ENCODE data around the gene CLTA.

CLTA gene

GRCh38 chr9:36161187-36161586 is 29.5 kb upstream of the CLTA start:
- no peak for DNase-seq

GRCh38 chr9:36162211-36162738 is 28.4 kb upstream of the CLTA start:
- Histone ChIP-seq H3K4me2 (ENCODE audit: low read length) (no peak overlapping the region), H3K23ac (ENCODE audit: low read length) (no peak overlapping the region), H2BK5ac (ENCODE audit: low read length) (peak overlapping the region; percentile 88), H3K36me3 (ENCODE audit: control insufficient read depth, insufficient read depth, low read length) (no peaks in the 10 kb centered on the region), H2BK15ac (replicated peaks; ENCODE audit: low read depth) (no peak overlapping the region), H2AK5ac (ENCODE audit: low read length) (peak overlapping the region; percentile 91), H4K5ac (ENCODE audit: low read length) (no peak overlapping the region), H3K4me3 (ENCODE audit: low read length) (no peak overlapping the region), H3K56ac (ENCODE audit: low read length) (peak overlapping the region; percentile 79), H3K27ac (ENCODE audit: low read depth, low read length) (peak overlapping the region; percentile 74), H3K79me2 (ENCODE audit: control insufficient read depth, insufficient read depth, low read length) (no peaks in the 10 kb centered on the region), H3K4ac (ENCODE audit: low read depth, low read length) (no peak overlapping the region), H3K18ac (ENCODE audit: low read length) (peak overlapping the region; percentile 60), H3K79me1 (ENCODE audit: low read length) (no peaks in the 10 kb centered on the region), H4K8ac (ENCODE audit: low read depth, low read length) (no peak overlapping the region), H3K4me1 (ENCODE audit: control insufficient read depth, low read depth, low read length) (peaks cover 18% of the 10 kb centered on the region), H3K9ac (ENCODE audit: low read length) (no peak overlapping the region), H2BK120ac (ENCODE audit: low read depth, low read length) (no peak overlapping the region), H3K27me3 (ENCODE audit: insufficient read depth, low read length, poor library complexity) (no peaks in the 10 kb centered on the region)
- DNase-seq = peak; percentile 45
- no CpG with 5 or more reads among the region's 17 CpGs for WGBS (ENCODE audit: extremely low coverage, insufficient coverage, low lambda C conversion rate)

More at GRCh38 chr9:36161187-36161586, 29.5 kb upstream of the CLTA start:
- Histone ChIP-seq H3K4me2 (ENCODE audit: low read length) (no peak overlapping the region), H3K56ac (ENCODE audit: low read length) (no peak overlapping the region), H2BK15ac (replicated peaks; ENCODE audit: low read depth) (no peak overlapping the region), H3K27me3 (ENCODE audit: insufficient read depth, low read length, poor library complexity) (no peaks in the 10 kb centered on the region), H3K4me3 (ENCODE audit: low read length) (no peak overlapping the region), H3K79me2 (ENCODE audit: control insufficient read depth, insufficient read depth, low read length) (no peaks in the 10 kb centered on the region), H3K9ac (ENCODE audit: low read length) (no peak overlapping the region), H4K8ac (ENCODE audit: low read depth, low read length) (no peak overlapping the region), H3K18ac (ENCODE audit: low read length) (no peak overlapping the region), H4K5ac (ENCODE audit: low read length) (no peak overlapping the region), H3K27ac (ENCODE audit: low read depth, low read length) (no peak overlapping the region), H2AK5ac (ENCODE audit: low read length) (no peak overlapping the region), H2BK5ac (ENCODE audit: low read length) (no peak overlapping the region), H3K4ac (ENCODE audit: low read depth, low read length) (no peak overlapping the region), H3K79me1 (ENCODE audit: low read length) (no peaks in the 10 kb centered on the region), H3K23ac (ENCODE audit: low read length) (no peak overlapping the region), H3K36me3 (ENCODE audit: control insufficient read depth, insufficient read depth, low read length) (no peaks in the 10 kb centered on the region), H2BK120ac (ENCODE audit: low read depth, low read length) (no peak overlapping the region), H3K4me1 (ENCODE audit: control insufficient read depth, low read depth, low read length) (peaks cover 18% of the 10 kb centered on the region)
- WGBS (ENCODE audit: extremely low coverage, insufficient coverage, low lambda C conversion rate) = no CpG with 5 or more reads among the region's 2 CpGs

GRCh38 chr9:36163049-36163785 is 27.5 kb upstream of the CLTA start:
- Histone ChIP-seq H3K56ac (ENCODE audit: low read length) (peak overlapping the region; percentile 63), H3K18ac (ENCODE audit: low read length) (peak overlapping the region; percentile 82), H3K4ac (ENCODE audit: low read depth, low read length) (peak overlapping the region; percentile 63), H3K79me1 (ENCODE audit: low read length) (no peaks in the 10 kb centered on the region), H3K36me3 (ENCODE audit: control insufficient read depth, insufficient read depth, low read length) (no peaks in the 10 kb centered on the region), H3K9ac (ENCODE audit: low read length) (no peak overlapping the region), H2AK5ac (ENCODE audit: low read length) (no peak overlapping the region), H3K27me3 (ENCODE audit: insufficient read depth, low read length, poor library complexity) (no peaks in the 10 kb centered on the region), H4K5ac (ENCODE audit: low read length) (no peak overlapping the region), H4K8ac (ENCODE audit: low read depth, low read length) (no peak overlapping the region), H2BK15ac (replicated peaks; ENCODE audit: low read depth) (no peak overlapping the region), H3K4me1 (ENCODE audit: control insufficient read depth, low read depth, low read length) (peaks cover 18% of the 10 kb centered on the region), H3K79me2 (ENCODE audit: control insufficient read depth, insufficient read depth, low read length) (no peaks in the 10 kb centered on the region), H3K4me3 (ENCODE audit: low read length) (no peak overlapping the region), H2BK120ac (ENCODE audit: low read depth, low read length) (no peak overlapping the region), H2BK5ac (ENCODE audit: low read length) (peak overlapping the region; percentile 37), H3K27ac (ENCODE audit: low read depth, low read length) (peak overlapping the region; percentile 75), H3K23ac (ENCODE audit: low read length) (no peak overlapping the region), H3K4me2 (ENCODE audit: low read length) (no peak overlapping the region)
- peak; percentile 98 for DNase-seq
- no CpG with 5 or more reads among the region's 9 CpGs for WGBS (ENCODE audit: extremely low coverage, insufficient coverage, low lambda C conversion rate)

GRCh38 chr9:36163786-36164170 is 26.9 kb upstream of the CLTA start:
- Histone ChIP-seq H3K18ac (ENCODE audit: low read length) (peak overlapping the region; percentile 82), H3K27ac (ENCODE audit: low read depth, low read length) (peak overlapping the region; percentile 75), H3K4ac (ENCODE audit: low read depth, low read length) (peak overlapping the region; percentile 63), H3K79me1 (ENCODE audit: low read length) (no peaks in the 10 kb centered on the region), H3K36me3 (ENCODE audit: control insufficient read depth, insufficient read depth, low read length) (no peaks in the 10 kb centered on the region), H2BK15ac (replicated peaks; ENCODE audit: low read depth) (no peak overlapping the region), H3K4me3 (ENCODE audit: low read length) (no peak overlapping the region), H2BK5ac (ENCODE audit: low read length) (peak overlapping the region; percentile 30), H3K4me2 (ENCODE audit: low read length) (no peak overlapping the region), H4K5ac (ENCODE audit: low read length) (no peak overlapping the region), H4K8ac (ENCODE audit: low read depth, low read length) (no peak overlapping the region), H2BK120ac (ENCODE audit: low read depth, low read length) (no peak overlapping the region), H3K23ac (ENCODE audit: low read length) (no peak overlapping the region), H2AK5ac (ENCODE audit: low read length) (peak overlapping the region; percentile 94), H3K4me1 (ENCODE audit: control insufficient read depth, low read depth, low read length) (peaks cover 18% of the 10 kb centered on the region), H3K56ac (ENCODE audit: low read length) (peak overlapping the region; percentile 63), H3K79me2 (ENCODE audit: control insufficient read depth, insufficient read depth, low read length) (no peaks in the 10 kb centered on the region), H3K27me3 (ENCODE audit: insufficient read depth, low read length, poor library complexity) (no peaks in the 10 kb centered on the region), H3K9ac (ENCODE audit: low read length) (no peak overlapping the region)
- no peak for DNase-seq
- whole genome bisulfite sequencing (ENCODE audit: extremely low coverage, insufficient coverage, low lambda C conversion rate) = no CpG with 5 or more reads among the region's 4 CpGs

GRCh38 chr9:36164372-36164771 is 26.3 kb upstream of the CLTA start:
- Histone ChIP-seq H3K79me1 (ENCODE audit: low read length) (no peaks in the 10 kb centered on the region), H3K18ac (ENCODE audit: low read length) (no peak overlapping the region), H3K36me3 (ENCODE audit: control insufficient read depth, insufficient read depth, low read length) (no peaks in the 10 kb centered on the region), H3K27me3 (ENCODE audit: insufficient read depth, low read length, poor library complexity) (no peaks in the 10 kb centered on the region), H2AK5ac (ENCODE audit: low read length) (no peak overlapping the region), H3K23ac (ENCODE audit: low read length) (no peak overlapping the region), H3K4me1 (ENCODE audit: control insufficient read depth, low read depth, low read length) (peaks cover 18% of the 10 kb centered on the region), H3K79me2 (ENCODE audit: control insufficient read depth, insufficient read depth, low read length) (no peaks in the 10 kb centered on the region), H2BK120ac (ENCODE audit: low read depth, low read length) (peak overlapping the region; percentile 35), H4K8ac (ENCODE audit: low read depth, low read length) (no peak overlapping the region), H3K4me3 (ENCODE audit: low read length) (no peak overlapping the region), H2BK5ac (ENCODE audit: low read length) (no peak overlapping the region), H3K4me2 (ENCODE audit: low read length) (no peak overlapping the region), H3K56ac (ENCODE audit: low read length) (no peak overlapping the region), H3K9ac (ENCODE audit: low read length) (peak overlapping the region; percentile 10), H4K5ac (ENCODE audit: low read length) (no peak overlapping the region), H2BK15ac (replicated peaks; ENCODE audit: low read depth) (no peak overlapping the region), H3K4ac (ENCODE audit: low read depth, low read length) (no peak overlapping the region), H3K27ac (ENCODE audit: low read depth, low read length) (peak overlapping the region; percentile 37)
- no CpG with 5 or more reads among the region's 6 CpGs for WGBS (ENCODE audit: extremely low coverage, insufficient coverage, low lambda C conversion rate)
- DNase-seq = peak; percentile 19
